Stimulated activated CD8-positive, alpha-beta memory T cell treated with anti-CD3 and anti-CD28 coated beads, Interleukin-7, amount 100 ng/mL, for 48 hours (primary cell): ENCODE results near the gene AIF1.

Source experiments
- DNase-seq, 2 donors: peaks; one replicate each; pipeline ENCODE4 v3.0.0-alpha.2; 2020; ENCODE audit warnings: low read depth in 1 of 2; ENCODE audit errors: extremely low read depth in 1 of 2

The AIF1 gene

GRCh38 chr6:31641370-31641769 is 26.3 kb downstream of the AIF1 start:
- DNase-seq = no peak

- no peak for DNase-seq
Measured at GRCh38 chr6:31642798-31643570, 27.9 kb downstream of the AIF1 start.

GRCh38 chr6:31643818-31644454 is 28.9 kb downstream of the AIF1 start:
- no peak for DNase-seq

- DNase-seq = no peak
Measured at GRCh38 chr6:31645325-31645724, 30.3 kb downstream of the AIF1 start.

- DNase-seq = peak in 1 of 2 donors; percentile 70
Measured at GRCh38 chr6:31651602-31652191, 36.7 kb downstream of the AIF1 start.

GRCh38 chr6:31652925-31653724 is 38.1 kb downstream of the AIF1 start:
- DNase-seq = peak; percentile 72 to 89

GRCh38 chr6:31654574-31655348 is 39.7 kb downstream of the AIF1 start:
- no peak for DNase-seq

GRCh38 chr6:31655349-31656237 is 40.6 kb downstream of the AIF1 start, which contains the start of gene APOM:
TSS of gene APOM (plus strand) at chr6:31655894. CDS start at chr6:31655967, 73 bp downstream.
- DNase-seq = no peak

GRCh38 chr6:31657406-31658157 is 42.5 kb downstream of the AIF1 start:
- peak in 1 of 2 donors; percentile 24 for DNase-seq

GRCh38 chr6:31658158-31658688 is 43.2 kb downstream of the AIF1 start:
- DNase-seq = no peak

GRCh38 chr6:31658983-31659648 is 44.1 kb downstream of the AIF1 start:
- no peak for DNase-seq

GRCh38 chr6:31659649-31660380 is 44.8 kb downstream of the AIF1 start:
- DNase-seq = peak in 1 of 2 donors; percentile 18

- peak; percentile 63 to 74 for DNase-seq
Measured at GRCh38 chr6:31660381-31661261, 45.6 kb downstream of the AIF1 start, which contains the start of gene C6orf47. TSS of gene C6orf47 (minus strand) at chr6:31660778. CDS start at chr6:31659947, 831 bp downstream.

- DNase-seq = no peak
Measured at GRCh38 chr6:31661262-31662123, 46.5 kb downstream of the AIF1 start.

- no peak for DNase-seq
Measured at GRCh38 chr6:31662124-31662723, 47.2 kb downstream of the AIF1 start.
